ENCODE measurements around the gene SRCIN1. TPM values are rescaled to one million over a fixed set of nuclear protein-coding genes. Genes with fewer than 3 reads are reported as not detected.
"Not testable (repeated sequence)": the region's sequence is repeated elsewhere in the genome, so short reads cannot be mapped to it uniquely, and the experiment has no call there.

SRCIN1 gene
- total RNA-seq, 1 experiment from 2014 or later: 2.6 TPM

DNA sequence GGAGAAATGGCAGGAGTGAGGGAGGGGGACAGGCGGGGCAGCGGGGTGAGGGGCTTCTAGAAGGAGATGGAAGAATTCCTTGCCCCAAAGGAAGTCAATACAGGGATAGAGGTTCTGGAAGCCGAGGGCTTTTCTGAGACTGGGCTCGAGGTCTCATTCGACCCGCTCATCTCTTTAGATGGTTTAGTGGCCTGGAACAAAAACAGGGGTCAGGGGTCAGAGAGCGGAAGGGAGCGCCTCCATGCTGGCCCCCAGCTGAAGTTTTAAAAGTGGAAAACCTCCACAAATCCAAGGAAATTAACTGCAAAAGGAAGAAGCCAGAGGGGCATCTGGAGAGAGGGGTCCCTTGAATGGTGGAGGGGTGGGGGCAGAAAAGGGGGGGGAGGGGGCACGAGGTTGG is 72.5 kb downstream of the SRCIN1 start:
- Histone ChIP-seq H3K4me2 (ENCODE audit: low read length) (no peak overlapping the region), H3K9me3 (ENCODE audit: low read length) (no peaks in the 10 kb centered on the region), H4K20me1 (ENCODE audit: low read length) (no peaks in the 10 kb centered on the region), H3K27ac (ENCODE audit: low read length) (no peak overlapping the region), H3K4me1 (ENCODE audit: insufficient read depth, low read length) (no peaks in the 10 kb centered on the region), H3K79me2 (ENCODE audit: low read length) (no peaks in the 10 kb centered on the region), H2AFZ (ENCODE audit: low read length) (no peak overlapping the region), H3K27me3 (ENCODE audit: low read length) (no peaks in the 10 kb centered on the region), H3K36me3 (ENCODE audit: low read depth, low read length) (no peaks in the 10 kb centered on the region), H3F3A (ENCODE audit: low read length, unreplicated experiment) (no peaks in the 10 kb centered on the region), H3K4me3 (ENCODE audit: low read length) (no peak overlapping the region), H3K9me2 (replicated peaks; ENCODE audit: low read length) (no peaks in the 10 kb centered on the region), H3K9ac (ENCODE audit: low read length) (no peak overlapping the region)
- ChIA-PET POLR2A (ENCODE audit: unreplicated experiment) (no interaction called here), CTCF (no interaction called here)
- no TSS peak for BruUV-seq (replicated peaks)
- DNase-seq (no peak), ATAC-seq (no peak)
- intact Hi-C loops (cut with micrococcal nuclease): no loop called here
- TF ChIP-seq EZH2phosphoT487 (IDR thresholded peaks at IDR 0.05; ENCODE audit: borderline replicate concordance, low read length) (no peak), EZH2 (IDR thresholded peaks at IDR 0.05; ENCODE audit: low read length, unreplicated experiment) (no peak)
- TF ChIP-seq, protein P1, sequence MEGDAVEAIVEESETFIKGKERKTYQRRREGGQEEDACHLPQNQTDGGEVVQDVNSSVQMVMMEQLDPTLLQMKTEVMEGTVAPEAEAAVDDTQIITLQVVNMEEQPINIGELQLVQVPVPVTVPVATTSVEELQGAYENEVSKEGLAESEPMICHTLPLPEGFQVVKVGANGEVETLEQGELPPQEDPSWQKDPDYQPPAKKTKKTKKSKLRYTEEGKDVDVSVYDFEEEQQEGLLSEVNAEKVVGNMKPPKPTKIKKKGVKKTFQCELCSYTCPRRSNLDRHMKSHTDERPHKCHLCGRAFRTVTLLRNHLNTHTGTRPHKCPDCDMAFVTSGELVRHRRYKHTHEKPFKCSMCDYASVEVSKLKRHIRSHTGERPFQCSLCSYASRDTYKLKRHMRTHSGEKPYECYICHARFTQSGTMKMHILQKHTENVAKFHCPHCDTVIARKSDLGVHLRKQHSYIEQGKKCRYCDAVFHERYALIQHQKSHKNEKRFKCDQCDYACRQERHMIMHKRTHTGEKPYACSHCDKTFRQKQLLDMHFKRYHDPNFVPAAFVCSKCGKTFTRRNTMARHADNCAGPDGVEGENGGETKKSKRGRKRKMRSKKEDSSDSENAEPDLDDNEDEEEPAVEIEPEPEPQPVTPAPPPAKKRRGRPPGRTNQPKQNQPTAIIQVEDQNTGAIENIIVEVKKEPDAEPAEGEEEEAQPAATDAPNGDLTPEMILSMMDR (conservative IDR thresholded peaks at IDR 0.05; ENCODE audit: low read depth, low read length): no peak

DNA sequence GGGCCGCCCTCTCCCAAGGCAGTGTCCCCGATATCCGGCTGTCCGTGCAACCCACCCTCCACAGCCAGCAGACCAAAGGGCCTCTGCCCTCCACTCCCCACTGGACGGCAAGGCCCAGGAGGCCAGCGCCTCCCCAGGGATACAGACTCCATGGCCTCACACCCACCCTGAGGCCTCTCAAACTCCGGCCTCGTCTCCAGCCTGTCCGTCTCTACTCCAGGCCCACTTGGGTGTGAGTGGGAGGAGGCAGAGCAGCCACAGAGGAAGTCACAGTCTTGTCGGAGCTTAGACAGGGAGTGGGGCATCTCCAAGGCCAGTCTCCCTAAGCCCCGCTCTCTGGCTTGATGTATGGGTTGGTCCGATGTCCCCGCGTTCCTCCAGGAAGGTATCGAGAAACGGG is 73.3 kb downstream of the SRCIN1 start:
- Histone ChIP-seq H3K79me2 (ENCODE audit: low read length) (no peaks in the 10 kb centered on the region), H3K4me2 (ENCODE audit: low read length) (no peak overlapping the region), H4K20me1 (ENCODE audit: low read length) (no peaks in the 10 kb centered on the region), H3K4me1 (ENCODE audit: insufficient read depth, low read length) (no peaks in the 10 kb centered on the region), H2AFZ (ENCODE audit: low read length) (no peak overlapping the region), H3K9me3 (ENCODE audit: low read length) (no peaks in the 10 kb centered on the region), H3K36me3 (ENCODE audit: low read depth, low read length) (no peaks in the 10 kb centered on the region), H3K27me3 (ENCODE audit: low read length) (no peaks in the 10 kb centered on the region; the same call in 1 of the 2 replicates), H3K4me3 (ENCODE audit: low read length) (no peak overlapping the region), H3K9me2 (replicated peaks; ENCODE audit: low read length) (no peaks in the 10 kb centered on the region), H3F3A (ENCODE audit: low read length, unreplicated experiment) (no peaks in the 10 kb centered on the region), H3K9ac (ENCODE audit: low read length) (no peak overlapping the region), H3K27ac (ENCODE audit: low read length) (no peak overlapping the region)
- ChIA-PET POLR2A (ENCODE audit: unreplicated experiment) (no interaction called here), CTCF (no interaction called here)
- ATAC-seq (no peak), DNase-seq (no peak)
- intact Hi-C loops (cut with micrococcal nuclease): no loop called here
- no TSS peak for BruUV-seq (replicated peaks)
- no peak for TF ChIP-seq EZH2phosphoT487 (IDR thresholded peaks at IDR 0.05; ENCODE audit: borderline replicate concordance, low read length)
- TF ChIP-seq, protein P1 (conservative IDR thresholded peaks at IDR 0.05; ENCODE audit: low read depth, low read length): no peak
- no peak for TF ChIP-seq EZH2 (IDR thresholded peaks at IDR 0.05; ENCODE audit: low read length, unreplicated experiment)

DNA sequence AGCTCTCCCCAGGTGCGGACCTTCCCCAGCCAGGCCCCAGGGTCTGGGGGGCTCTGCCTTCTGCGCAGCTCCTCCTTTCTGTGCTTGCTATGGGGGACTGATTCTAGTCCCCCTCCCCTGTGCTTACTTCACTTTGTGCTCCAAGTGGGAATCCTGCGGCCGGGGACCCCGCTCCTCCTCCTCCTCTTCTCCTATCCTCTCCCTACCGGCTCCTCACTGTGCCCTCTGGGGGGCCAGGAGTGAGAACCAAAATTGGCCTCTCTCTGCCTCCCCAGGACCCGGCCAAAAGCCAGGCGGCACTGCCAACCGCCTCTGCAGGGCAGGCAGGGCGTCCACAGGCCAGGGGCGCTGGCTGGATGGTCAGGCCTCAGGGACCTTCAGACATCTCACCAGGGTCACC is 74.0 kb downstream of the SRCIN1 start:
- ATAC-seq; H3K4me2 ChIP-seq (ENCODE audit: low read length); BruUV-seq (replicated peaks); H3F3A ChIP-seq (ENCODE audit: low read length, unreplicated experiment); H3K27ac ChIP-seq (ENCODE audit: low read length); H3K9me3 ChIP-seq (ENCODE audit: low read length); H3K9ac ChIP-seq (ENCODE audit: low read length); POLR2A ChIA-PET (ENCODE audit: unreplicated experiment); H2AFZ ChIP-seq (ENCODE audit: low read length); H3K36me3 ChIP-seq (ENCODE audit: low read depth, low read length); H3K27me3 ChIP-seq (ENCODE audit: low read length); H3K79me2 ChIP-seq (ENCODE audit: low read length); H3K9me2 ChIP-seq (replicated peaks; ENCODE audit: low read length); CTCF ChIA-PET; DNase-seq; H3K4me1 ChIP-seq (ENCODE audit: insufficient read depth, low read length); intact Hi-C loops (cut with micrococcal nuclease); H3K4me3 ChIP-seq (ENCODE audit: low read length); H4K20me1 ChIP-seq (ENCODE audit: low read length): not testable (repeated sequence)

DNA sequence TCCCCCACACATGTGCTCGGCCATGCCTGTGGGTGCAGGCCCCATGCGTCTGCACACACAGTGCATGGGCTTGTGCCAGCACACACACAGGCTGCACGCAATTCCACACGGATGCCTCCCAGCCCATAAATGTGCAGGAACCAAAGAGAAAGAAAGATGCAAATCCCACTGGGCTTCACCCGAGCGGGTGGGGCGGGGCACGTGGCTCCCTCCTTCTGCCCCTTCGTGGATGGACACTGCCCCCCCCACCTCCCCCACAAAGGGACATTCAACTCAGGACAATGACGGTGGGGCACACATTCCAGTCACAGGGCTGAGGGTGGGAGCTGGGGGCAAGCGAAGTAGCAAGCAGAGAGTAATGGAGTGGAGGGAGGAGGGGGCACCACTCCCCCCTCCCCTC is 74.9 kb downstream of the SRCIN1 start:
- BruUV-seq (replicated peaks); H3K27me3 ChIP-seq (ENCODE audit: low read length); H3K4me2 ChIP-seq (ENCODE audit: low read length); H4K20me1 ChIP-seq (ENCODE audit: low read length); H3K79me2 ChIP-seq (ENCODE audit: low read length); H3K9ac ChIP-seq (ENCODE audit: low read length); intact Hi-C loops (cut with micrococcal nuclease); H3K4me3 ChIP-seq (ENCODE audit: low read length); CTCF ChIA-PET; H3K9me2 ChIP-seq (replicated peaks; ENCODE audit: low read length); POLR2A ChIA-PET (ENCODE audit: unreplicated experiment); H3K36me3 ChIP-seq (ENCODE audit: low read depth, low read length); H3F3A ChIP-seq (ENCODE audit: low read length, unreplicated experiment); DNase-seq; ATAC-seq; H2AFZ ChIP-seq (ENCODE audit: low read length); H3K4me1 ChIP-seq (ENCODE audit: insufficient read depth, low read length); H3K9me3 ChIP-seq (ENCODE audit: low read length); H3K27ac ChIP-seq (ENCODE audit: low read length): not testable (repeated sequence)

DNA sequence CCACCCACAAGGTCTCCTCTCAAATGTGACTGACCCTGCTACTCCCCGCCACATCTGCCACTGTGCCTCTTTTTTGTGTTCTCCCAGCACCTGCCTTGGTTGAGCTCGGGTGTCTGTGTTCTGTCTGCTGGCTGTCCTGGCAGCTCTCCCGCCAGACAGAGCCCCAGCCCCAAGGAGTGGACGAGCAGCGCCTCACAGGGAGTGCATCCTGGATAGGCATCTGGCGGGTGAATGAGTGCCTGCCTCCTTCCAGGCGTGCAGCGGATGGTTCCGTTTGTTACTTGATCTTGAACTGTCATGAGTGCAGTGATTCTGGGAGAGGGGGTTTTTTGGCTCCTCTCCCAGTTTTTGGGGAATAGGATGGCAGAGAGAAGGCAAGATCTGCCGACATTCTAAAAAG is 77.6 kb downstream of the SRCIN1 start:
- BruUV-seq (replicated peaks); H3K9me3 ChIP-seq (ENCODE audit: low read length); POLR2A ChIA-PET (ENCODE audit: unreplicated experiment); H2AFZ ChIP-seq (ENCODE audit: low read length); H3K9me2 ChIP-seq (replicated peaks; ENCODE audit: low read length); H4K20me1 ChIP-seq (ENCODE audit: low read length); H3K4me1 ChIP-seq (ENCODE audit: insufficient read depth, low read length); H3K9ac ChIP-seq (ENCODE audit: low read length); H3K27me3 ChIP-seq (ENCODE audit: low read length); H3K4me2 ChIP-seq (ENCODE audit: low read length); H3K4me3 ChIP-seq (ENCODE audit: low read length); H3F3A ChIP-seq (ENCODE audit: low read length, unreplicated experiment); H3K36me3 ChIP-seq (ENCODE audit: low read depth, low read length); ATAC-seq; H3K27ac ChIP-seq (ENCODE audit: low read length); intact Hi-C loops (cut with micrococcal nuclease); H3K79me2 ChIP-seq (ENCODE audit: low read length); CTCF ChIA-PET: not testable (repeated sequence)
- DNase-seq: peak; percentile 4

Data from PC-3 (cell line).